IMR-90 (cell line): Measurements from ENCODE around the gene PDE11A. TPM values are rescaled to one million over a fixed set of nuclear protein-coding genes. Genes with fewer than 3 reads are reported as not detected.

Experiments
- ATAC-seq: fragments of 200-7000 bp; cut with Tn5 transposase; 2 replicates; pipeline ENCODE4 v1.9.1; 2020; ENCODE audit warnings: low read depth, mild to moderate bottlenecking, moderate library complexity
- BruUV-seq: library from RNA; stranded (reverse); fragments of 400-500 nt; replicated peaks from 2 replicates; lab custom pipeline; 2021; lab: Mats Ljungman, UMichigan
- CTCF ChIA-PET: fragments of 300-600 bp; formaldehyde crosslinking; extraction: SDS; loops from one replicate; lab custom pipeline; 2021; ENCODE audit warnings: antibody characterized with exemption; lab: Yijun Ruan, JAX
- POLR2A ChIA-PET: fragments of 300-600 bp; sonication (Branson Sonifier 250); formaldehyde crosslinking; loops from one replicate; lab custom pipeline; 2022; ENCODE audit warnings: antibody characterized with exemption; ENCODE audit not compliant: unreplicated experiment; lab: Charles Lee
- DNase-seq: peaks from one replicate; pipeline ENCODE4 v3.0.0; 2013
- H2AFZ ChIP-seq: replicated peaks from 2 replicates; pipeline ENCODE3; 2013; ENCODE audit warnings: low read length, mild to moderate bottlenecking; ENCODE audit not compliant: poor library complexity
- H2AK5ac ChIP-seq: 2 replicates; pipeline ENCODE4 v1.6.1; 2013; ENCODE audit warnings: low read depth, low read length, inconsistent platforms
- H2AK9ac ChIP-seq: replicated peaks from 2 replicates; pipeline ENCODE3; 2013; ENCODE audit warnings: mild to moderate bottlenecking, low read depth, low read length, moderate library complexity; ENCODE audit not compliant: poor library complexity
- H2BK120ac ChIP-seq: 2 replicates; pipeline ENCODE4 v1.6.1; 2013; ENCODE audit warnings: low read depth, low read length, inconsistent platforms
- H2BK15ac ChIP-seq: 3 replicates; pipeline ENCODE4 v1.6.1; 2013; ENCODE audit warnings: low read depth, low read length, inconsistent platforms
- H2BK20ac ChIP-seq: 2 replicates; pipeline ENCODE4 v1.6.1; 2013; ENCODE audit warnings: low read depth, mild to moderate bottlenecking, inconsistent platforms, low read length, moderate library complexity
- H2BK5ac ChIP-seq: 2 replicates; pipeline ENCODE4 v1.6.1; 2013; ENCODE audit warnings: mild to moderate bottlenecking, low read depth, low read length, inconsistent platforms; ENCODE audit not compliant: poor library complexity, severe bottlenecking
- H3K14ac ChIP-seq: replicated peaks from 2 replicates; pipeline ENCODE4 v1.6.1; 2013; ENCODE audit warnings: low read depth, low read length, inconsistent platforms
- H3K18ac ChIP-seq: 2 replicates; pipeline ENCODE4 v1.6.1; 2013; ENCODE audit warnings: low read depth, low read length, control low read depth
- H3K23ac ChIP-seq: 2 replicates; pipeline ENCODE4 v1.6.1; 2013; ENCODE audit warnings: low read depth, low read length, inconsistent platforms
- H3K27ac ChIP-seq: 2 replicates; pipeline ENCODE4 v1.5.1; 2013; ENCODE audit warnings: mild to moderate bottlenecking, control low read depth, low read length; ENCODE audit not compliant: insufficient read depth
- H3K27me3 ChIP-seq: 2 replicates; pipeline ENCODE4 v1.6.1; 2013; ENCODE audit warnings: low read length; ENCODE audit not compliant: control insufficient read depth, insufficient read depth
- H3K36me3 ChIP-seq: 2 replicates; pipeline ENCODE4 v1.6.1; 2013; ENCODE audit warnings: low read length, mixed read lengths; ENCODE audit not compliant: control insufficient read depth, insufficient read depth
- H3K4ac ChIP-seq: 2 replicates; pipeline ENCODE4 v1.6.1; 2013; ENCODE audit warnings: low read depth, low read length, inconsistent platforms
- H3K4me1 ChIP-seq: 2 replicates; pipeline ENCODE4 v1.6.1; 2013; ENCODE audit warnings: low read length, mixed read lengths; ENCODE audit not compliant: control insufficient read depth, insufficient read depth
- H3K4me2 ChIP-seq: 2 replicates; pipeline ENCODE4 v1.6.1; 2013; ENCODE audit warnings: low read depth, mild to moderate bottlenecking, control low read depth, low read length, moderate library complexity
- H3K4me3 ChIP-seq: 2 replicates; pipeline ENCODE4 v1.5.1; 2013; ENCODE audit warnings: low read depth, mild to moderate bottlenecking, control low read depth, low read length, moderate library complexity; ENCODE audit not compliant: insufficient read depth
- H3K56ac ChIP-seq: 2 replicates; pipeline ENCODE4 v1.6.1; 2013; ENCODE audit warnings: low read length, inconsistent platforms; ENCODE audit not compliant: insufficient read depth; ENCODE audit errors: extremely low read depth
- H3K79me1 ChIP-seq, 2 experiments: 2 replicates each; pipeline ENCODE4 v1.6.1; 2013; ENCODE audit warnings: low read length in 2 of 2, inconsistent platforms in 1 of 2, low read depth in 1 of 2
- H3K9ac ChIP-seq: 2 replicates; pipeline ENCODE4 v1.6.1; 2013; ENCODE audit warnings: low read depth, low read length, control low read depth
- H3K9me1 ChIP-seq: 2 replicates; pipeline ENCODE4 v1.6.1; 2013; ENCODE audit warnings: low read length, inconsistent platforms; ENCODE audit not compliant: insufficient read depth
- H3K9me3 ChIP-seq: 2 replicates; pipeline ENCODE4 v1.6.1; 2013; ENCODE audit warnings: low read length; ENCODE audit not compliant: control insufficient read depth, insufficient read depth
- H4K20me1 ChIP-seq: 2 replicates; pipeline ENCODE4 v1.6.1; 2013; ENCODE audit warnings: low read length, inconsistent platforms; ENCODE audit not compliant: insufficient read depth
- H4K5ac ChIP-seq: 2 replicates; pipeline ENCODE4 v1.6.1; 2013; ENCODE audit warnings: mild to moderate bottlenecking, low read depth, low read length, control low read depth
- H4K8ac ChIP-seq, 2 experiments: 2 replicates each; pipeline ENCODE4 v1.6.1; 2013; ENCODE audit warnings: low read depth in 2 of 2, low read length in 2 of 2, control low read depth in 1 of 2, inconsistent platforms in 1 of 2
- H4K91ac ChIP-seq: 2 replicates; pipeline ENCODE4 v1.6.1; 2013; ENCODE audit warnings: low read depth, low read length, inconsistent platforms; ENCODE audit not compliant: insufficient read depth
- BHLHE40 ChIP-seq: fragments of 150-350 bp; IDR thresholded peaks from 2 replicates; pipeline ENCODE4 v1.6.1; 2016; ENCODE audit warnings: mild to moderate bottlenecking, low read depth, low read length
- CEBPB ChIP-seq: IDR thresholded peaks from 2 replicates; pipeline ENCODE4 v1.6.1; 2012; ENCODE audit warnings: low read depth, low read length, improper control_type of control experiment
- CHD1 ChIP-seq: IDR thresholded peaks from 2 replicates; pipeline ENCODE4 v1.6.1; 2012; ENCODE audit warnings: low read depth, low read length, improper control_type of control experiment
- CTCF ChIP-seq: conservative IDR thresholded peaks from 2 replicates; pipeline ENCODE4 v1.5.1; 2012; ENCODE audit warnings: mild to moderate bottlenecking, low read depth, low read length, improper control_type of control experiment
- ELK1 ChIP-seq: fragments of 150-350 bp; IDR thresholded peaks from 2 replicates; pipeline ENCODE4 v1.6.1; 2016; ENCODE audit warnings: low read depth, mild to moderate bottlenecking, low read length, moderate library complexity, borderline replicate concordance
- FOS ChIP-seq: fragments of 150-350 bp; IDR thresholded peaks from 2 replicates; pipeline ENCODE4 v1.6.1; 2016; ENCODE audit warnings: low read depth, low read length
- MAFK ChIP-seq: IDR thresholded peaks from 2 replicates; pipeline ENCODE4 v1.6.1; 2012; ENCODE audit warnings: low read depth, low read length, improper control_type of control experiment
- MAZ ChIP-seq: IDR thresholded peaks from 2 replicates; pipeline ENCODE4 v1.6.1; 2012; ENCODE audit warnings: low read depth, mild to moderate bottlenecking, low read length, improper control_type of control experiment, moderate library complexity, borderline replicate concordance
- MXI1 ChIP-seq: IDR thresholded peaks from 2 replicates; pipeline ENCODE4 v1.6.1; 2012; ENCODE audit warnings: low read depth, mild to moderate bottlenecking, low read length, moderate library complexity, borderline replicate concordance
- NFE2L2 ChIP-seq: fragments of 150-350 bp; IDR thresholded peaks from 2 replicates; pipeline ENCODE4 v1.6.1; 2016; ENCODE audit warnings: low read depth, mild to moderate bottlenecking, low read length
- POLR2A ChIP-seq: IDR thresholded peaks from 2 replicates; pipeline ENCODE4 v1.6.1; 2012; ENCODE audit warnings: mild to moderate bottlenecking, low read depth, low read length
- RAD21 ChIP-seq: IDR thresholded peaks from 2 replicates; pipeline ENCODE4 v1.6.1; 2012; ENCODE audit warnings: low read length, improper control_type of control experiment
- RCOR1 ChIP-seq: IDR thresholded peaks from 2 replicates; pipeline ENCODE4 v1.6.1; 2012; ENCODE audit warnings: mild to moderate bottlenecking, low read length, improper control_type of control experiment; ENCODE audit not compliant: insufficient replicate concordance
- RFX5 ChIP-seq: IDR thresholded peaks from 2 replicates; pipeline ENCODE4 v1.8.0; 2012; ENCODE audit warnings: low read depth, mild to moderate bottlenecking, low read length, moderate library complexity
- SMC3 ChIP-seq: fragments of 150-350 bp; IDR thresholded peaks from 2 replicates; pipeline ENCODE4 v1.6.1; 2016; ENCODE audit warnings: low read depth, mild to moderate bottlenecking, antibody characterized with exemption, low read length, moderate library complexity
- USF2 ChIP-seq: fragments of 150-350 bp; IDR thresholded peaks from 2 replicates; pipeline ENCODE4 v1.6.1; 2017; ENCODE audit warnings: mild to moderate bottlenecking, antibody characterized with exemption, low read length, low read depth
- WGBS, 2 experiments: methylation state at CpG; one replicate each; pipeline versions ENCODE4 v1.1.5 to v1.1.7; 2013; ENCODE audit warnings: missing lambda C conversion rate in 2 of 2; ENCODE audit not compliant: insufficient read length in 1 of 2; ENCODE audit errors: extremely low coverage in 2 of 2; 5-methylcytosine and 5-hydroxymethylcytosine counted together
- dilution Hi-C: fragments of 300-500 bp; cut with HindIII; formaldehyde crosslinking; loops from one replicate; pipeline ENCODE4 v1.14.3; 2018; ENCODE audit warnings: low sequenced_read_pairs; ENCODE audit not compliant: unreplicated experiment
- in situ Hi-C: fragments of 300-500 bp; cut with MboI; formaldehyde crosslinking; loops from 3 replicates; pipeline ENCODE4 v1.14.3; 2019; ENCODE audit warnings: low sequenced_read_pairs, inconsistent platforms, mixed read lengths
- intact Hi-C: fragments of 100-400 bp; cut with micrococcal nuclease; formaldehyde crosslinking; loops from 2 replicates; pipeline ENCODE4 v1.10.0; 2022
- polyA plus RNA-seq, 3 experiments: library from polyadenylated mRNA; depleted of rRNA; stranded (reverse); fragments of >200 nt; gene quantifications; 2 replicates each; pipeline ENCODE4 v1.2.3, GENCODE V29; 2012; ENCODE audit warnings: low replicate concordance in 1 of 3
- total RNA-seq: library from RNA; depleted of rRNA; stranded (reverse); fragments of >200 nt; gene quantifications from 2 replicates; pipeline ENCODE4 v1.2.3, GENCODE V29; 2012

The PDE11A gene
- total and polyA plus RNA-seq, 2 of the 4 experiments (the other 2 are of a cell fraction) = 0.21 to 0.72 TPM

- H4K8ac ChIP-seq = no peak overlapping the region
- H2BK5ac ChIP-seq = no peak overlapping the region
- TF ChIP-seq USF2 = no peak
- no peak for TF ChIP-seq FOS
- no peak for TF ChIP-seq MAZ
- TF ChIP-seq RFX5 = no peak
- no peak for TF ChIP-seq RCOR1
- TF ChIP-seq RAD21 = no peak
- no peak for TF ChIP-seq MAFK
- TF ChIP-seq CHD1 = no peak
- TF ChIP-seq CTCF = no peak
- TF ChIP-seq SMC3 = no peak
- no peak for TF ChIP-seq POLR2A
- no peak for TF ChIP-seq ELK1
- TF ChIP-seq NFE2L2 = no peak
- no peak for TF ChIP-seq MXI1
- TF ChIP-seq CEBPB = no peak
- no peak for TF ChIP-seq BHLHE40
- no peaks in the 10 kb centered on the region for H3K36me3 ChIP-seq
- no peak overlapping the region for H3K56ac ChIP-seq
- no peak overlapping the region for H3K9ac ChIP-seq
- H3K4ac ChIP-seq = no peak overlapping the region
- peaks cover 4% of the 10 kb centered on the region for H3K27me3 ChIP-seq
- ChIA-PET CTCF (no interaction called here), POLR2A (no interaction called here)
- H3K9me1 ChIP-seq = no peaks in the 10 kb centered on the region
- no CpG with 5 or more reads among the region's 1 CpG for WGBS, 2 experiments
- no peak overlapping the region for H4K5ac ChIP-seq
- no peak overlapping the region for H3K4me2 ChIP-seq
- H2AFZ ChIP-seq = peak overlapping the region; percentile 33
- dilution Hi-C loops = no loop called here
- no peaks in the 10 kb centered on the region for H3K79me1 ChIP-seq
- no peak overlapping the region for H2AK5ac ChIP-seq
- H3K14ac ChIP-seq = no peak overlapping the region
- H2AK9ac ChIP-seq = no peak overlapping the region
- H4K91ac ChIP-seq = no peak overlapping the region
- no peak overlapping the region for H3K18ac ChIP-seq
- H2BK15ac ChIP-seq = no peak overlapping the region
- BruUV-seq = no TSS peak
- H2BK120ac ChIP-seq = no peak overlapping the region
- no peaks in the 10 kb centered on the region for H3K9me3 ChIP-seq
- H4K20me1 ChIP-seq = no peaks in the 10 kb centered on the region
- no peak overlapping the region for H3K27ac ChIP-seq
- no peak overlapping the region for H3K23ac ChIP-seq
- no peak overlapping the region for H2BK20ac ChIP-seq
- no peak for DNase-seq
- H3K4me3 ChIP-seq = no peak overlapping the region
- intact Hi-C loops = no loop called here
- ATAC-seq = no peak
- no peaks in the 10 kb centered on the region for H3K4me1 ChIP-seq
- in situ Hi-C loops = no loop called here
Observed at GRCh38 chr2:178066890-178067669, 5.5 kb downstream of the PDE11A start.
